ENCODE measurements around the gene HDHD3.
A peak's percentile ranks its signal among the peaks of the same experiment; 100 is the strongest.

The HDHD3 gene

DNA sequence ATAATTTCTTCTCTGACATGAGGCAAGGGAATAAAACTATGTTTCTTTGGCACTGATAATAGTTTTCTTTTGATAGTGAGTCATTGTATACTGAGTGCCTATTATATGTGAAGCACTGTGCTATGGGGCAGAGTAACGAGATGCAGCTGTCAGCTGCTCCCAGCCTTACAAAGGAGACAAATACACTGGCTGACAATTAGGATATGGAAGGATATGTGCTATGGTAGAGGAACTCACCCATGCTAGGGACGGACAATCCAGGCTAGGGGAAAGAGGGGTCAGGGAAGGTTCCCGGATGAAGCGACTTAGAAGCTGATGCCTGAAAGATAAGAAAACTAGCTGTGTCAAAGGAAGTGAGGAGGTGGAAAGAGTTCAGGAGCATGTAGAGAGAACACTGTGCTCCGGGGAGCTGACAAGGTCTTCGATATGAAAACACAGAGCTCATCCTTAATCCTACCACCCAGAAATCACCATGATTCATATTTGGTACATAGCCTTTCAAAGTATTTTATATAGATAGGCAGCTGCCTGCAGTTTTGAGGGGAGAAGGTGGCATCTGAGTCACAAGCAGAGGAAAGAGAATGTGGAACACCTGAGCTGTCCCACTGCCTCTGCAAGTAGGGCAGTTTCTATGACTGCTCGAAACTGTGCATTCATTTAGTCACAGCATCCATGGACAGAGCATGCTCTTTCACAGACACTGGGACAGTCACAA is 15.3 kb downstream of the HDHD3 start:
- no peak for DNase-seq

DNA sequence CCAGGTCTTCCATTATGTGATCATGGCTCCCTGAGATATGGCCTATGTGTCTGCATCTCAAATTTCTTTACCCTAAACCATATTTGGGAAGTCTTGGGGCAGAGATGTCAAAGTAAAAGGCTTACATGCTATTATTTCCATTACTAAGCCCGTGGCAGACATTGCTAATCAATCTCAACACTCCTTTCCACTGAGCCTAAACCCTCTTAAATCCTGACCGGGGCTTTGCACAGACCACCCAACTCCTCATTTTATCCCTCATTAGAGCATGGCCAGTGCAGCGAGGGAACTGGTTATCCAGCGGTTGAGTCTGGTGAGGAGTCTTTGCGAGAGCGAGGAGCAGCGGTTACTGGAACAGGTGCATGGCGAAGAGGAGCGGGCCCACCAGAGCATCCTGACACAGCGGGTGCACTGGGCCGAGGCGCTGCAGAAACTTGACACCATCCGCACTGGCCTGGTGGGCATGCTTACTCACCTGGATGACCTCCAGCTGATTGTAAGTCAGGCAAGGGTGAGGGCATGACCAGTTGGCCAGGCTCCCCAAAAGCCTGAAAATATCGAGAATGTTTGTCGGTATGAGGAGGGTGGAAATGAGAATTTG is 16.4 kb downstream of the HDHD3 start:
- no peak for DNase-seq

DNA sequence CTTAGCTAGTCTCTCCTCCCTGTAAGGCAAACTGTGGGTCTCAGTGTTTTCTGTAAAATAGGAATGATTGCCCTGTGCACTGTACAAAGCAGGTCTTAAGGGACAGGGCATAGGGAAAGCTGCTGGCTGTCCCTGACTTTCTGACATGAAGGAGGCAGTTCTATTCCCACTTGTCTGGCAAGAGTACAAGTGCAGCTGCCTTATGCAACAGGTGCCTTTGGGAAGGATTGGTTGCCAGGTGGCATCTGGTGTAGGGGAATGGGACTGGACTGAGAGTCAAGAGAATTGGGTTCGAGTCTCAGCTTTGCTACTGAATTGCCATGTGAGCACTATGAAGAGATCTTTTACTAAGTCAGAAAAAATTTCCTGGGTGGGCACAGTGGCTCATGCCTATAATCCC is 17.4 kb downstream of the HDHD3 start:
- no peak for DNase-seq

DNA sequence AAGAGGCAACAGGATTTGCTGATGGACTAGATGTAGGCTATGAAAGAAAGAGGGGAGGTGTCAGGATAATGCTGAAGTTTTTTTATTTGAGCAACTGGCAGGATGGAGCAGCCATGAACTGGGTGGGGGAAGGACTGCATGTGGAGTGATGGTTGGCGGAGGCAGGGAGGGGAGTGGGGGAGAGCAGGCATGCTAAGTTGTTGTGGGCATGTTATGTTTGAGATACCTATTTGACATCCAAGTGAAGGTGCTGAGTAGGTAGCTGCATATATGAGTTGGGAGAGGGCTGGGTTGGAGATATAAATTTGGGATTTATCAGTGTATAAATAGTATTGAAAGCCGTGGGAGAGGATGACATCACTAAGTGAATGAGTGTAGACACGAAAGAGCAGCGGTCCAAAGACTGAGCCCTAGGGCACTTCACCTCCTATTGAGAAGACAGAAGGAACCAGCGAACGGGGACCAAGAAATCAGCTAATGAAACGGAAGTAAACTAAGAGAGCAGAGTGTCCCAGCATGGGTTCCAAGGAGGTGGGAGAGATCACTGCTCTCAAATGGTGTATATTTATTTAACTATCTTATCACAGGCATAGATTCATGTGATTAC is 20.0 kb downstream of the HDHD3 start:
- DNase-seq: no peak

DNA sequence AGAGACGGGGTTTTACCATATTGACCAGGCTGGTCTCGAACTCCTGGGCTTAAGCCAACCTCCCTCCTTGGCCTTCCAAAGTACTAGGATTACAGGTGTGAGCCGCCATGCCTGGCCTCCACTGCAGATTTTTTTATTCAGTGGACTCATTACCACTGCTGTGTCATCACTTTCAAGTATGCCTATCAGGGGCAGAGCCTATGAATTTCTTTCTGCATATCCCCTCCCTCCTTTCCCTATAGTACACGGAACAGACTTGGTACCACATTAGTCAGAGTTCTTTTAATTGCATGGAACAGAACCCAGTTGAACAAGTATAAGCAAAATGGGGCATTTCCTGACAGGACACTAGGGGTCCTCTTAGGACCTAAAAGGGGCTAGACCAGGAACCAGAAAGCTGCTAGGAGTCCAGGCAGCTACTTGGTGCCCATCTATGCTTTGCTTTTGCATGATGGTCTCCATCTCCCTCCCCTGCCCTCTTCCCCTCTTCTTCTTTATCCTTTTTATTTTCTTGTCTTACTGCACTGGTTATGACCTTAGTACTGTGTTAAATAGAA is 21.7 kb downstream of the HDHD3 start:
- no peak for DNase-seq

DNA sequence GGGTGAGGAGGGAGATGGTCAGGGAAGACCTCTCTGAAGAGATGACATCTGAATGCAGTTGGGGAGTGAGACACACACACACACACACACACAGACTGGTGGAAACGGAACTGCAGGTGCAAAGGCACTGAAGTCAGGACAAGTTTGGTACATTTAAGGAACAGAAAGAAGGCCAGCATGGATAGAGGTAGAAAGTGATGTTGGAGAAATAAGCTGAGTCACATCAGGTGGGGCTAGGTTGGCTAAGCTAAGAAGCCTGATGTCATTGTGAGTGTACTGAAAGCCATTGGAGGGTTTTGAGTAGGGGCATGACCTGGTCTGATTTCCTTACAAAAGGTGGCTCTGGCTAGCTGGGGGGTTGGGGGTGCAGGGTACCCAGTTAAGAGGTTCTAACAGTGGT is 24.4 kb downstream of the HDHD3 start:
- no peak for DNase-seq

DNA sequence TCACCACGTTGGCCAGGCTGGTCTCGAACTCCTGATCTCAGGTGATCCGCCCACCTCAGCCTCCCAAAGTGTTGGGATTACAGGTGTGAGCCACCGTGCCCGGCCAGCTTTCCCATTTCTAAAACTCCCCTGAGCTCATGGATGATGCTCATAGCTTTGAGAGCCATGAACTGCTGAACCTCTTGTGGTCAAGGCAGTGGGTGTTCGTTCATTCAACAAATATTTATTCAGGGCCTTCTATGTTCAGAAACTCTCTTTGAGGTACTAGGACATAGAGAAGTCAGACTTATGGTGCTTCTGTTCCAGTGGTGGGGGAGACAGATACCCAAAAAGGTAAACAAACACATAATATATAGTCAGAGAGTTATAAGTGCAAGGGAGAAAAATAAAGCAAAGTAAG is 24.8 kb downstream of the HDHD3 start:
- DNase-seq: no peak

DNA sequence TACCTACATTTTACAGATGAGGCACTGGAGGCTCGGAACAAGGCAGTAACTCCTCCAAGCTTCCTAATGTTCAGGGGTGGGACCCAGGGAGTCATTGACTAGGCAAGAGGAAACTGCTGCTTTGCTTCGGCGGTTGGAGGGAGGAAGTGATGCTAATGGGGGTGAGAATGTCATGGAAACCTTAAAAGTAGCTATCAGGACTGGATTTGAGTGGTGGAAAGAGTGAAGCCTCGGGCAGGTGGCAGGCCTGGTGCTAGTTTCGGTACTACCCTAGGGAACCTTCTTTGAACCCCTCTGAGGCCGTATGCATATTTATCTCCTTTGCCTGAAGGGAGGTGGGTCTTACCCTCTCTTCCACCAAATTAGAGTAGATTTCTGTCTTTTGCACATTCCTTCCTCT is 25.8 kb downstream of the HDHD3 start:
- DNase-seq: no peak

DNA sequence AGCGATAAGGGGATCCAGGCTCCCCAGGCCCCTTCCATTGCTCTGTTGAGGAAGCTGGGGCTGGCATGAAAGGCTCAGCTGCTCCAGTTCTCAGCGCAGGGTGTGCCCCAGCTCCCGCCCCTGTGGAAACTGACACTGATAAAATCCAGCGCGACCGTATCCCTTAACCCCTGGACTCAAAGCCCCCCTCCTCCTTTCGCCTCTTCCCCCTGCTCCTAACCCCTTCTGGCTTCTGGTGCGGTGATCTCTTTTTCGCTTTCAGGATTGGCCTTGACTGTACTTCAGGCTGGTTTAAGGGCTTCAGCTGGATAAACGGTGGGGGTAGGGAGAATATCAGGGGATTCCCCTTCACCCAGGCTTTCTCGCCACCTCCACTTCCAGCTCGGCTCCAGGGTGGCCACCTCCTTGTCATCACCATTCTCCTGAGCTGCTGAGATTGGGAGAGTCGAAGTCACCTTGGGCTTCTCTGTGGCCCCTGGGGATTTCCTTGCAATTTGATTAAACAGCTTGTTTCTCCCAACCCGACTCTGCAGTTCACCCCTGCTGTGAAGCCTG is 26.6 kb downstream of the HDHD3 start:
- no peak for DNase-seq

DNA sequence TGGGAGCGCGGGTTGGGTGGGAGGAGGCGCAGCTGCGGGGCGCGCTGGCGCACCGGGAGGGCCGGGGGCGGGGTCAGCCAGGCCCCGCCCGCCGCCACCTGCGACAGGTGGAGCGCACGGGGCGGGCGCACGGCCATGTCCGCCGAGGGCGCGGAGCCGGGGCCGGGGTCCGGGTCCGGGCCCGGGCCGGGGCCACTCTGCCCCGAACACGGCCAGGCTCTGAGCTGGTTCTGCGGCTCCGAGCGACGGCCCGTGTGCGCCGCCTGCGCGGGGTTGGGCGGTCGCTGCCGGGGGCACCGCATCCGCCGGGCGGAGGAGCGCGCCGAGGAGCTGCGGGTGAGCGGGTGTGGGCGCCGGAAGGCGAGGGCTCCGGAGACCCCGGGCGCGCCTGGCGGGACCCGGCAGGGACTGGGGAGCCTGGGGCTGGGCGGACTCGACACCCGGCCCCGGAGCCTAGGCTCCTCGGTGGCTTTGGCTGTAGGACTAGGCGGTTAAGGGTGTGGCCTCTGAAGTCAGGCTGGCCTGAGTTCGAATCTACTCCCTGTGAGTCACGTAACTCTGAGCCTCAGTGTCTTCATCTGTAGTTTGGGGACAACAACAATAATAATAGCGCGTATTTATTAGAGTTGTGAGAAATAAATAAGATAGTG is 27.2 kb downstream of the HDHD3 start, which contains the start of gene BSPRY:
Gene BSPRY, plus strand, starts transcription at position 97 of the 650 bp plus-strand sequence. Its CDS starts 39 bp downstream, at position 136.
- no peak for DNase-seq

DNA sequence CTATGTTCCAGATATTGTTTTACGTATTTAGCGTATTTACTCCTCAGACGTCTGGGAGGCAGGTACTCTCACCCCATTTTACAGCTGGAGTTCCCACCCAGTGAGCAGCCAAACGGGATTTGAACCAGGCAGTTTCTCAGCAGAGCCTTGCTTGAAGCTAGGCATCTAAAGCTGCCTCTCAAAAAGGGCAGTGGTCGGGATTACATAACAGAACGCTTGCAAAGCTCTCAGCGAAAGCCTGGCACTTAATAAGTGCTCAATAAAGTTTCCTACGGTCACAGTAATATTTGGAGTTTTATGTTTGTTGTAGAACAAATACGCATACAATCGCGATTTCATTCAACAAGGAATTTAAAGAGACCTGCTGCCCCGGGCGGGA is 27.7 kb downstream of the HDHD3 start:
- DNase-seq: no peak

DNA sequence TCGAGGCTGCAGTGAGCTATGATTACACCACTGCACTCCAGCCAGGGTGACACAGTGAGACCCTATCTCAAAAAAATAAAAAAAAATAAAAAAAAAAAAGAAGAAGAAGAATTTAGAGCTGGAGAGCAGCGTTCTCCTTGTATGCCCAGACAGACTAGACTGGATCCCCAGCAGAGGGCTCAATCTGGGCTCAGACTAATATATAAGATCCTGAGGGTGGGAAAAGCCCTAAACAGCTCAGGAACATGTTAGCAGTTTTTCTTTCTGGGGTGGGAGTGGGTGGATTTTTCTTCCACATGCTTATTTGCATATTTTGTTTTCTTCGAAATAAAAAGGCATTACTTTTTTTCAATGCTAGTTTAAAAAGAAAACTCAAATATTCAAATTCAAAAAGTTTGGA is 28.3 kb downstream of the HDHD3 start:
- no peak for DNase-seq

DNA sequence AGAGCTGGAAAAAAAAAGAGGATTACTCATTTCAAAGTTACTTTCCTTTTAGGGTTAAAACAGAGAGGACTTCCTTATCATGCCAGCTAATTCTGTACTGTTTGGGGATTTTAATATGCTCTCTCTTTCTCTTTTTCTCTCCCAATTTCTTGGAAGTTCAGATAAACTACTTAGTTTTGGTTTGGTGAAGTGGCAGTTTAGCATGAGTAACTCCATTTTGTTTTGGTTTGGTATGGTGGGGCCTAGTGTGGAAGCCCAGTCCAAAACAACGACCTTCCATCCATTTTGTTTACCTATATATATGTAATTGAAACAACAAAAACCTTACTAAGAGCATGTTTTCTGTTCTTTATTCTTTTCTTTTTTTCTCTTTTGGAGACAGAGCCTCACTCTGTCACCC is 31.1 kb downstream of the HDHD3 start:
- no peak for DNase-seq

DNA sequence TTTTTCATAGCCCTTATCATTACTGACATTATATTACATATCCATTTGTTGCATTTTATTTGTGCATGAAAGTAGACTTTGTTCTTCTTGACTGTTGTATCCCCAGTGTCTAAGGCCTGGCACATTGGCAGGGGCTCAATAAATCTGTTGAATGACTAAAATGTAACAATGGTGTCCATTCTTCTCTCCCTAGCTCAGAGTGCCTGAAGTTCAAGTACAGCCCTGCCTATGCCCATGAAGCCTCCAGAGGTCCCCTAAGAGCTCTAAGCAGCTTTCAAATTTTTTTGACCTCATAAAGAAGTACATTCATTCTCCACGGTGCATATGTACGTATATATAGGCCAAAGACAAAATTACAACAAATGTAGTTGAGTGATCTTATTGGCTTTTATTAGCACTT is 31.6 kb downstream of the HDHD3 start:
- no peak for DNase-seq

DNA sequence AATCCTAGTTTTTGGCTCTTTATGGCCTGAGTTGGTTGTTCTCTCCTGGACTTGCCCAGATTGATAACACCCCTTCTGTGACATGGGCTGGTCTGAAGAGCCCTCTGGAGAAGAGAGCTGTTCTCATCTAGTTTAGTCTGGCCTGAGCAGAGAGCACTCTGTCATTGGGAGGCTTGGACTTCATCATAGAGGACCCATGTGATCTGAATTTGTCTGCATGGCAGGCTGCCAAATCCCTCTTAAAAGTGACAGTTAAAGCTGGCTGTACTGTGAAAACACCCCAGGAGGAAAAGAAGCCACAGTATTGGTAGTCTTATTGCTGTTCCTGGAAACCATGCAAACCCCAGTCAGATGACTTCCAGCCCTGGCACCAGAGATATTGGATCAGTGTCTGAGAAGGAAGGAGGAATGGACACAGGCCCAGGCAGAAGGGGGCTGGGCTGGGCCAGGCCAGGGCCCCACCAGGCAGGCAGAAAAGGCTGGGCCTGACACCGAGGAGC is 33.0 kb downstream of the HDHD3 start:
- DNase-seq: no peak

DNA sequence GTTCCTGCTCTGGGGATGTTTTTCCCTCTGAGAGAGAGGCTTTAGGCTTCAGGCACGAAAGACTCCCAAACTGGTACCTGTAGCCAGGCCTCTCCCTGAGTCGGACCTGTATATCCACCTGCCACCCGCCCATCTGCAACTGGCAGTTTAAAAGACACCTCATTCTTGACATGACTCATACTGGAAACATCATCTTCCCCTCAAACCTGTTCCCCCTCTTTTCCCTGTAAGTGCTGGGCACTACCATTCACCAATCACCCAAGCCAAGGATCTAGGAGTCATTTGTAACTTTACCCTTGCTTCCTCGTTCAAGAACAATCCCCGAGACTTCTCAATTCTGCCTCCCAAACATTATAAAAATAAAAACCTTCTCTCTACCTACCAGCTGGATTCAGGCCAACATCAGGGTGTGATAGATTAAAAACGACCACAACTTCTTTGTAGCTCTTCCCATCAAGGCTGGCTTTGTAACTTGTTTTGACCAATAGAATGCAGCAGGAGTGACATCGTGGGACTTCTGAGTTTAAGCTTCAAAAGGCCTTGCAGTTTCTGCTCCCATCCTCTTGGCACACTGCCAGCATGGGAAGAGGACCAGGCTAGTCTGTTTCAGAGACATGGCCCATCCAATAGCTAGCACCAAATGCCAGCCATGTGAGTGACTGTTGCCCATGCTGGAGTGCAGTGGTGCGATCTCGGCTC is 34.9 kb downstream of the HDHD3 start:
- no peak for DNase-seq

DNA sequence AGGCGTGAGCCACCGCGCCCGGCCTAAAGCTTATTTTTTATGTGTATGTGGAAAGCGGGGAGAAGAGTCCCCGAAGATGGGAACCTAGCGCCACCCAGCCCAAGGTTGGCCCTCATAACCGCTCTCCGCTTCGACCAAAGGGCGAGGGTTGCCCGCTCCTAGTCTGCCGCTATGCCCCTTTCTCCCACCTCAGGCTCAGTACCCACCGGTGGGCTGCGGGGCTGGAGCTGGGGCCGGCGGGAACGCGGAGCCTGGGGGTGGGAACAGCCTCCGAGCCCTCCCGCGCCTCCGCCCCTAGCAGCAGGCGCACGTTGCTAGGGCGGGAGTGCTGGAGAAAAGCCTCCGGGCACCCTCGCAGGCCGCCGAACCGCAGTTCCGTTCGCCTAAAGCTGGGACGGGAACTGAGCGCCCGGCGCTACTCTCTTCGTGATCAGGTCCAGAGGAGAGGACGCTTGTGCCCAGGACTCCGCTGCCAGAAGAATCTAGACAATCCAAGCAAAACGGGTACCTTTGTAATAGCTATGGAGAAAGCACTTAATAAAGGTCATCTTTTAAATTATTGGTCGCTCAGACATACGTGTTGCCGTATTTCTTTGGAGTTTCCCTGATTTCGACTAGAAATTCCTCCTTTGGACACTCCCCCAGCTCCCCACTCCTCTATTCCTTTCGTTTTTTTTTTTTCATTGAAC is 36.6 kb downstream of the HDHD3 start, which contains the start of gene WDR31:
Gene WDR31, minus strand, starts transcription at position 265 of the 689 bp plus-strand sequence. CDS start 8,253 bp downstream, outside the sequence.
- DNase-seq: peak; percentile 75

DNA sequence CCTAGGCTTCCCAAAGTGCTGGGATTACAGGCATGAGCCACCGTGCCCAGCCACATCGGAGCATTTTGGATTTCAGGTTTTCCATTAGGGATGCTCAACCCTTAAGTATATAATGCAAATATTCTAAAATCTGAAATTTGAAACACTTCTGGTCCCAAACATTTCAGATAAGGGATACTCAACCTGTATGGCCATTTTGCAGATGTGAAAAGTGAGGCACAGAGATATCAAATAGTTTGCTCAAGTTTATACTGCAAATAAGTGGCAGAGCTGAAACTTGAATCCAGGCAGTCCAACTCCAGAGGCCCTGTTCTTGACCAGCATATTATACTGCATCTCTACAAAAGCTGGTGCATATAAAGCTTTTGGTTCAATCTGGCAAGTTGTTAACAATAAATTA is 39.1 kb downstream of the HDHD3 start:
- DNase-seq: no peak

DNA sequence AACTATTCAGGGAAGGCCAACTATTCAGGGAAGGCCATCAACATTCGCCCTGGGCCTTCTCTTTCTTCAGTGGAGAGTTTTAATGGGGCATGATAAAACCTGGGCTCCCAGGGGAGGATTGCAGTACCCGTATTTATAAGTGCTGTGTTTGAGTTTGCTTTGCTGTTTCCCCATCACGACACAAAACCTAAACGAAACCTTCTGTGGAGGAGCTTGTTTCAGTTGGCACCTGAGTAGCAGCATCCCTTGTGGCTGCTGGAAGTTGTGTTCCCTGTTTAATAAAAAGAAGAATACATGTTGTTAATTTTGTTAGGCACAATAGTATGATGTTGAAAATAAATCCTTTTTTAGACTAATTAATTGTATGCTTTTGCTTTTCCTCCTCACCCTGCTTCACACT is 45.0 kb downstream of the HDHD3 start:
- DNase-seq: no peak

DNA sequence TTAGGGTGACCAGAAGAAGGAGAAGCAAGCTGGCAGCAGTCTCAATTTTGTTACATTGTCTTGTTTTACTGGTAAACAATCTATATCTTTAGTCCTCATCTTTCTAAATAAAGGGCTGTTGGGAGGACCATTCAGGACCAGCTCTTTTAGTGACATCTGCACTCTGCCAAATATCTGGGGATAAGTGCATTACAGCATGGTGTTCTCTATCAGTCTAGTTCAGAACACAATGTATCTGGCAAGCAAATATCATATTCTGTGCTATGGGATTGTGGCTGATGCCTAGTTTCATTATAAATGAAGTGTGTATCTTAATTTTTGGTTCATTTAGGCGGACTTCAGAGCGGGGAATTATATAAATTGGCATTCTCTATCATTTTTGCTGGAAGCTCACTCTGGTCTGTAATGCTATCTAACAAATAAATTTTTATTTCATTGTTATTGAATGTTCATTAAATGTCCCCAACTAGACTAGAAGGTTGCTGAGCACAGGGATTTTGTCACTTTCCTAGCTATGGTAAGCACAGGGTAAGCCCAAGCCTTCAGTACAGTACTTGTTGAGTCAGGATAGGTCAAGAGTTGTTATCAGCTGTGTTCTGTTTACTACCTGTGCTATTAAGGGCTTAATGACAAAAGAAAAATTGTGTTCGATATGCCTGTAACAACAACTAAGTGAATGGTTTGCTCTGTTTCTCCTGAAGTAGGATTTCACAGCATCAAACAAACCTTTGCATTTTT is 48.6 kb downstream of the HDHD3 start:
- DNase-seq: no peak

DNA sequence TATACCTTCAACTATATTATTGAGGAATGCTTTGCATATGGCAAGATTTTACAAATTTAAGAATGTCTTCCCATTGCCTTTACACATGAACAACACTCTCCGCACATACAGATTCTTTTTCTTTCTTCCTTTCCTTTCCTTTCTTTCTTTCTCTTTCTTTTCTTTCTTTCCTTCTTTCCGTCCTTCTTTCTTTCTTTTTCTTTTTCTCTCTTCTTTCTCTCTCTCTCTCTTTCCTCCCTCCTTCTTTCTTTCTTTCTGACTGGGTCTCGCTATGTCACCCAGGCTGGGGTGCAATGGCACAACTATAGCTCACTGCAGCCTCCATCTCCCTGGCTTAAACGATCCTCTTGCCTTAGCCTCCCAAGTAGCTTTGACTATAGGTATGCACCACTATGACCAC is 50.6 kb downstream of the HDHD3 start:
- DNase-seq: no peak
